ENCODE data around the gene NAP1L1. TPM values are rescaled to one million over a fixed set of nuclear protein-coding genes. Genes with fewer than 3 reads are reported as not detected.

NAP1L1 gene
- total RNA-seq, 1 experiment from 2014 or later: 620 TPM

DNA sequence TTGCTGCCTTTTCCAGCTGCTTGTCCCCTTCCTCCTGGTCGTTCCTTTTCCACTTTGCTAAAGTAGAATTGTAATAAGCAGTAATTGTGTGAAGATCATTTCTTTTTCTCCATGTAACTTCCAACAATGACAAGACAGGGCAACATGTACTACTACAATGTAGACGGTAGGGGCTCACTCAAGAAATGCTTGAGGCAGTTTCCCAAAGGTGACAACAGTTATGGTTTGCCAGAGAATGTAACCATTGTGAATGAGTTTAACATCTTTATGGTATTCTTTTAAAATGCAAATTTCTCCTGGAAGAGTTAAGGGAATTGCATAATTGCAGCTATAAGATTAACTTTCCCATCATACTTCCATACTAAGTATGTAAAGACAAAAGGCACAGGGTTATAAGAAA is 29.1 kb downstream of the NAP1L1 start:
- ChIA-PET CTCF (no interaction called here), POLR2A (no interaction called here)
- BruUV-seq (replicated peaks): no TSS peak
- Histone ChIP-seq H3K4me1 (ENCODE audit: control insufficient read depth, insufficient read depth, low read length) (peaks cover 2% of the 10 kb centered on the region; the same call in 1 of the 2 replicates), H3K27ac (ENCODE audit: low read length) (no peak overlapping the region), H3K4me3 (ENCODE audit: low read depth in 2 of 2, low read length in 2 of 2) (no peak overlapping the region), H3K36me3 (ENCODE audit: control insufficient read depth, insufficient read depth, low read length) (peaks cover 62% of the 10 kb centered on the region), H3K9me3 (ENCODE audit: control insufficient read depth, insufficient read depth, low read depth, low read length) (no peaks in the 10 kb centered on the region), H3K27me3 (ENCODE audit: control insufficient read depth, insufficient read depth, low read length) (no peaks in the 10 kb centered on the region)
- TF ChIP-seq, protein P1, sequence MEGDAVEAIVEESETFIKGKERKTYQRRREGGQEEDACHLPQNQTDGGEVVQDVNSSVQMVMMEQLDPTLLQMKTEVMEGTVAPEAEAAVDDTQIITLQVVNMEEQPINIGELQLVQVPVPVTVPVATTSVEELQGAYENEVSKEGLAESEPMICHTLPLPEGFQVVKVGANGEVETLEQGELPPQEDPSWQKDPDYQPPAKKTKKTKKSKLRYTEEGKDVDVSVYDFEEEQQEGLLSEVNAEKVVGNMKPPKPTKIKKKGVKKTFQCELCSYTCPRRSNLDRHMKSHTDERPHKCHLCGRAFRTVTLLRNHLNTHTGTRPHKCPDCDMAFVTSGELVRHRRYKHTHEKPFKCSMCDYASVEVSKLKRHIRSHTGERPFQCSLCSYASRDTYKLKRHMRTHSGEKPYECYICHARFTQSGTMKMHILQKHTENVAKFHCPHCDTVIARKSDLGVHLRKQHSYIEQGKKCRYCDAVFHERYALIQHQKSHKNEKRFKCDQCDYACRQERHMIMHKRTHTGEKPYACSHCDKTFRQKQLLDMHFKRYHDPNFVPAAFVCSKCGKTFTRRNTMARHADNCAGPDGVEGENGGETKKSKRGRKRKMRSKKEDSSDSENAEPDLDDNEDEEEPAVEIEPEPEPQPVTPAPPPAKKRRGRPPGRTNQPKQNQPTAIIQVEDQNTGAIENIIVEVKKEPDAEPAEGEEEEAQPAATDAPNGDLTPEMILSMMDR (IDR thresholded peaks at IDR 0.05): peak; percentile 13; the same call in 1 of the 2 replicates
- TF ChIP-seq SIN3A (IDR thresholded peaks at IDR 0.05; ENCODE audit: borderline replicate concordance, insufficient read depth, low read depth, low read length): no peak
- in situ Hi-C loops (cut with HindIII; ENCODE audit: low pct_unique_long_range_greater_than_20kb, low sequenced_read_pairs): no loop called here
- ATAC-seq (no peak), DNase-seq (ENCODE audit: low read depth, low spot score) (no peak)
- intact Hi-C loops (cut with micrococcal nuclease; ENCODE audit: unreplicated experiment): no loop called here

DNA sequence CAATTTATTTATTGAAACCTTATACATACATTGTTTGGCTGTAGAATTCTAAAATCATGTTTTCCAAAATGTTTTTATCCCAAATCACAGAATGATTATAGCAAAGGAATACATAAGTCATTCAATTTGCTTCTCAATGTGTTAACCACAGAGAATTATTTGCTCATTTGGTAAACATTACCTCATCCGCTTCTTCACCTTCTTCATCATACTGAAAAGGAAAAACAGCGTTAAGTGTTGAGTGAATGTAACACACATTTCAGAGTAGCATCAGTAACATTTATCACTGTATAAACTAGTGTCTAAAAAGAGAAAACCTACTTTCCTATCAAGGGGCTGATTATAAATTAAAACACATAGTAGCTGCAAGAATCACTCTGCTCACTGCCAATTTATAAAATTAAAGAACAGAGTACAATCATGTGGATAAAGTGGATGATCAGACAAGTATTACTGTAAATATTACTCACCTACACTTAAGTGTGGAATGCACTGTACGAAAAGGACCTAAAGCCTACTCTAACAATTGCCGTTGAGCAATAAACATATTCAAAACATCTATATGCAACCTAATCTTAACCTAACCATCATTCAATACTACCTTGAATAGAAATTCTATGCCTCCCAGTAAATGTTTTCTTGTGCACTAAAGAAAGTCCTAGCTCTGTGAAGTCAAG is 34.8 kb downstream of the NAP1L1 start:
- Histone ChIP-seq H3K27me3 (ENCODE audit: control insufficient read depth, insufficient read depth, low read length) (no peaks in the 10 kb centered on the region), H3K4me1 (ENCODE audit: control insufficient read depth, insufficient read depth, low read length) (peaks cover 2% of the 10 kb centered on the region; the same call in 1 of the 2 replicates), H3K9me3 (ENCODE audit: control insufficient read depth, insufficient read depth, low read depth, low read length) (no peaks in the 10 kb centered on the region), H3K27ac (ENCODE audit: low read length) (no peak overlapping the region), H3K36me3 (ENCODE audit: control insufficient read depth, insufficient read depth, low read length) (peaks cover 77% of the 10 kb centered on the region), H3K4me3 (ENCODE audit: low read depth in 2 of 2, low read length in 2 of 2) (no peak overlapping the region)
- intact Hi-C loops (cut with micrococcal nuclease; ENCODE audit: unreplicated experiment) (no loop called here), in situ Hi-C loops (cut with HindIII; ENCODE audit: low pct_unique_long_range_greater_than_20kb, low sequenced_read_pairs) (no loop called here)
- no peak for ATAC-seq
- no peak for DNase-seq (ENCODE audit: low read depth, low spot score)
- TF ChIP-seq, protein P1 (IDR thresholded peaks at IDR 0.05): no peak
- TF ChIP-seq SIN3A (IDR thresholded peaks at IDR 0.05; ENCODE audit: borderline replicate concordance, insufficient read depth, low read depth, low read length): no peak
- no peak for TF ChIP-seq POLR2AphosphoS5 (IDR thresholded peaks at IDR 0.05; ENCODE audit: low read depth, low read length)
- no peak for TF ChIP-seq TCF7L2 (IDR thresholded peaks at IDR 0.05; ENCODE audit: low read depth, low read length)
- TF ChIP-seq, protein P2, sequence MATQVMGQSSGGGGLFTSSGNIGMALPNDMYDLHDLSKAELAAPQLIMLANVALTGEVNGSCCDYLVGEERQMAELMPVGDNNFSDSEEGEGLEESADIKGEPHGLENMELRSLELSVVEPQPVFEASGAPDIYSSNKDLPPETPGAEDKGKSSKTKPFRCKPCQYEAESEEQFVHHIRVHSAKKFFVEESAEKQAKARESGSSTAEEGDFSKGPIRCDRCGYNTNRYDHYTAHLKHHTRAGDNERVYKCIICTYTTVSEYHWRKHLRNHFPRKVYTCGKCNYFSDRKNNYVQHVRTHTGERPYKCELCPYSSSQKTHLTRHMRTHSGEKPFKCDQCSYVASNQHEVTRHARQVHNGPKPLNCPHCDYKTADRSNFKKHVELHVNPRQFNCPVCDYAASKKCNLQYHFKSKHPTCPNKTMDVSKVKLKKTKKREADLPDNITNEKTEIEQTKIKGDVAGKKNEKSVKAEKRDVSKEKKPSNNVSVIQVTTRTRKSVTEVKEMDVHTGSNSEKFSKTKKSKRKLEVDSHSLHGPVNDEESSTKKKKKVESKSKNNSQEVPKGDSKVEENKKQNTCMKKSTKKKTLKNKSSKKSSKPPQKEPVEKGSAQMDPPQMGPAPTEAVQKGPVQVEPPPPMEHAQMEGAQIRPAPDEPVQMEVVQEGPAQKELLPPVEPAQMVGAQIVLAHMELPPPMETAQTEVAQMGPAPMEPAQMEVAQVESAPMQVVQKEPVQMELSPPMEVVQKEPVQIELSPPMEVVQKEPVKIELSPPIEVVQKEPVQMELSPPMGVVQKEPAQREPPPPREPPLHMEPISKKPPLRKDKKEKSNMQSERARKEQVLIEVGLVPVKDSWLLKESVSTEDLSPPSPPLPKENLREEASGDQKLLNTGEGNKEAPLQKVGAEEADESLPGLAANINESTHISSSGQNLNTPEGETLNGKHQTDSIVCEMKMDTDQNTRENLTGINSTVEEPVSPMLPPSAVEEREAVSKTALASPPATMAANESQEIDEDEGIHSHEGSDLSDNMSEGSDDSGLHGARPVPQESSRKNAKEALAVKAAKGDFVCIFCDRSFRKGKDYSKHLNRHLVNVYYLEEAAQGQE (IDR thresholded peaks at IDR 0.05; ENCODE audit: insufficient read depth in 1 of 2, low read depth in 2 of 2, low read length in 1 of 2): no peak
- CTCF ChIA-PET: no interaction called here
- no TSS peak for BruUV-seq (replicated peaks)
- POLR2A ChIA-PET: no interaction called here

All from Panc1 (cell line).